ENCODE results near the gene PLS1. TPM values are rescaled to one million over a fixed set of nuclear protein-coding genes. Genes with fewer than 3 reads are reported as not detected.
"Not testable (repeated sequence)": the region's sequence is repeated elsewhere in the genome, so short reads cannot be mapped to it uniquely, and the experiment has no call there.

Gene PLS1
- total RNA-seq, 1 experiment from 2014 or later = 6.4 TPM

DNA sequence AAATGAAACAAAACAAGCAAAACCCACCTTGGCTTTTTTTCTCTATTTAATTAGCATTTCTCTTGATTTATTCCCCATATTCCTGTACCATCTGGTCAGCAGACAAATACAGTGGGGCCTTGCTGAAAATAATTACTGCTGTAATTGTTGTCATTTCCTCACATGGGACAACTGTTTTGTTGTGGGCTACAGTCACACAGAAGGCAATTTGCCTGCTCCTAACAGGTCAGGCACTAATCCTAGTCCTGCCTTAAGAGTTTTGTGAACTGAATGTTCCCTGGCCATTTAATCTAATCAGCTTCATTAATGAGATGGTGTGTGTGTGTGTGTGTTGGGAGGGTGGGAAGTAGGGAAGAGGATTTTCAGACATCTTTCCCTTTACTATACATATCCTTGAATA, 139.3 kb downstream of the PLS1 start:
- DNase-seq (ENCODE audit: low spot score) = no peak
- POLR2A ChIA-PET (ENCODE audit: low non-redundant PET) = no interaction called here
- no peaks in the 10 kb centered on the region for H3K4me1 ChIP-seq (ENCODE audit: insufficient read depth, low read length, poor library complexity, severe bottlenecking)
- no peaks in the 10 kb centered on the region for H3K9me3 ChIP-seq (ENCODE audit: low read depth, low read length, poor library complexity, severe bottlenecking)
- H3K4me3 ChIP-seq (ENCODE audit: low read depth, low read length, poor library complexity, severe bottlenecking) = no peak overlapping the region
- H3K27me3 ChIP-seq (replicated peaks; ENCODE audit: insufficient read depth, low read depth, low read length, poor library complexity) = no peaks in the 10 kb centered on the region
- intact Hi-C loops (cut with micrococcal nuclease; ENCODE audit: unreplicated experiment) = no loop called here
- H3K27ac ChIP-seq (ENCODE audit: low read depth, low read length, poor library complexity, severe bottlenecking) = no peak overlapping the region
- CTCF ChIA-PET = no interaction called here
- TF ChIP-seq, protein P1, sequence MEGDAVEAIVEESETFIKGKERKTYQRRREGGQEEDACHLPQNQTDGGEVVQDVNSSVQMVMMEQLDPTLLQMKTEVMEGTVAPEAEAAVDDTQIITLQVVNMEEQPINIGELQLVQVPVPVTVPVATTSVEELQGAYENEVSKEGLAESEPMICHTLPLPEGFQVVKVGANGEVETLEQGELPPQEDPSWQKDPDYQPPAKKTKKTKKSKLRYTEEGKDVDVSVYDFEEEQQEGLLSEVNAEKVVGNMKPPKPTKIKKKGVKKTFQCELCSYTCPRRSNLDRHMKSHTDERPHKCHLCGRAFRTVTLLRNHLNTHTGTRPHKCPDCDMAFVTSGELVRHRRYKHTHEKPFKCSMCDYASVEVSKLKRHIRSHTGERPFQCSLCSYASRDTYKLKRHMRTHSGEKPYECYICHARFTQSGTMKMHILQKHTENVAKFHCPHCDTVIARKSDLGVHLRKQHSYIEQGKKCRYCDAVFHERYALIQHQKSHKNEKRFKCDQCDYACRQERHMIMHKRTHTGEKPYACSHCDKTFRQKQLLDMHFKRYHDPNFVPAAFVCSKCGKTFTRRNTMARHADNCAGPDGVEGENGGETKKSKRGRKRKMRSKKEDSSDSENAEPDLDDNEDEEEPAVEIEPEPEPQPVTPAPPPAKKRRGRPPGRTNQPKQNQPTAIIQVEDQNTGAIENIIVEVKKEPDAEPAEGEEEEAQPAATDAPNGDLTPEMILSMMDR (conservative IDR thresholded peaks at IDR 0.05; ENCODE audit: low read depth, low read length) = no peak
- TF ChIP-seq EZH2 (IDR thresholded peaks at IDR 0.05; ENCODE audit: borderline replicate concordance, low read depth, low read length, poor library complexity, severe bottlenecking) = no peak
- no TSS peak for BruUV-seq (replicated peaks)
- H3K36me3 ChIP-seq (ENCODE audit: insufficient read depth, low read length, poor library complexity, severe bottlenecking) = no peaks in the 10 kb centered on the region

DNA sequence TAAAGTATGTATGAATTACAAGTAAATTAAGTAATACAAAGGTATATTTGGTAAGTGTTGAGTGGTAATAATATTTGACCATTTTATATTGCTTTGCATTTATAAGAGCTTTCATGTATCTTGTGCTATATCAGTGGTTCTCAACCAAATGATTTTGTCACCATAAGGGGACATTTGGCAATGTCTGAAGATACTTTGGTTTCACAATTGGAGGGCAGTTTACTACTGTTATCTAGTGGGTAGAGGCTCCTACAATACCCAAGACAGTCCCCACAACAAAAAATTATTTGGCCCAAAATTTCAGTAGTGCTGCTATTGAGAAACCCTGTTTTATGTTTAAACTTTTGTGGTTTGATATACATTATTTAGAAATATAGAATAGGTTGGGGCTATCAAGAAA, 142.2 kb downstream of the PLS1 start:
- CTCF ChIA-PET = no interaction called here
- no peak for TF ChIP-seq EZH2 (IDR thresholded peaks at IDR 0.05; ENCODE audit: borderline replicate concordance, low read depth, low read length, poor library complexity, severe bottlenecking)
- TF ChIP-seq, protein P1 (conservative IDR thresholded peaks at IDR 0.05; ENCODE audit: low read depth, low read length) = no peak
- Histone ChIP-seq H3K4me3 (ENCODE audit: low read depth, low read length, poor library complexity, severe bottlenecking) (no peak overlapping the region), H3K9me3 (ENCODE audit: low read depth, low read length, poor library complexity, severe bottlenecking) (no peaks in the 10 kb centered on the region), H3K27me3 (replicated peaks; ENCODE audit: insufficient read depth, low read depth, low read length, poor library complexity) (no peaks in the 10 kb centered on the region), H3K27ac (ENCODE audit: low read depth, low read length, poor library complexity, severe bottlenecking) (no peak overlapping the region), H3K4me1 (ENCODE audit: insufficient read depth, low read length, poor library complexity, severe bottlenecking) (no peaks in the 10 kb centered on the region), H3K36me3 (ENCODE audit: insufficient read depth, low read length, poor library complexity, severe bottlenecking) (no peaks in the 10 kb centered on the region)
- POLR2A ChIA-PET (ENCODE audit: low non-redundant PET) = no interaction called here
- intact Hi-C loops (cut with micrococcal nuclease; ENCODE audit: unreplicated experiment) = no loop called here
- no TSS peak for BruUV-seq (replicated peaks)
- no peak for DNase-seq (ENCODE audit: low spot score)

GRCh38 chr3:142746646-142747045, 150.5 kb downstream of the PLS1 start:
- Histone ChIP-seq H3K9me3 (ENCODE audit: low read depth, low read length, poor library complexity, severe bottlenecking) (no peaks in the 10 kb centered on the region), H3K4me1 (ENCODE audit: insufficient read depth, low read length, poor library complexity, severe bottlenecking) (no peaks in the 10 kb centered on the region), H3K36me3 (ENCODE audit: insufficient read depth, low read length, poor library complexity, severe bottlenecking) (no peaks in the 10 kb centered on the region), H3K27me3 (replicated peaks; ENCODE audit: insufficient read depth, low read depth, low read length, poor library complexity) (no peaks in the 10 kb centered on the region), H3K4me3 (ENCODE audit: low read depth, low read length, poor library complexity, severe bottlenecking) (no peak overlapping the region), H3K27ac (ENCODE audit: low read depth, low read length, poor library complexity, severe bottlenecking) (no peak overlapping the region)
- TF ChIP-seq, protein P1 (conservative IDR thresholded peaks at IDR 0.05; ENCODE audit: low read depth, low read length) = no peak
- no peak for TF ChIP-seq EZH2 (IDR thresholded peaks at IDR 0.05; ENCODE audit: borderline replicate concordance, low read depth, low read length, poor library complexity, severe bottlenecking)
- BruUV-seq (replicated peaks) = no TSS peak
- CTCF ChIA-PET = no interaction called here
- intact Hi-C loops (cut with micrococcal nuclease; ENCODE audit: unreplicated experiment) = no loop called here
- no peak for DNase-seq (ENCODE audit: low spot score)
- POLR2A ChIA-PET (ENCODE audit: low non-redundant PET) = interaction anchor here (0.6 kb wide), 1 partner anchor 44 kb away, joined by 5 read pairs; no protein-coding TSS in a partner anchor

GRCh38 chr3:142750531-142750930, 154.3 kb downstream of the PLS1 start:
- H3K36me3 ChIP-seq (ENCODE audit: insufficient read depth, low read length, poor library complexity, severe bottlenecking); BruUV-seq (replicated peaks); intact Hi-C loops (cut with micrococcal nuclease; ENCODE audit: unreplicated experiment); POLR2A ChIA-PET (ENCODE audit: low non-redundant PET); DNase-seq (ENCODE audit: low spot score); H3K27me3 ChIP-seq (replicated peaks; ENCODE audit: insufficient read depth, low read depth, low read length, poor library complexity); CTCF ChIA-PET; H3K9me3 ChIP-seq (ENCODE audit: low read depth, low read length, poor library complexity, severe bottlenecking); H3K27ac ChIP-seq (ENCODE audit: low read depth, low read length, poor library complexity, severe bottlenecking); H3K4me1 ChIP-seq (ENCODE audit: insufficient read depth, low read length, poor library complexity, severe bottlenecking); H3K4me3 ChIP-seq (ENCODE audit: low read depth, low read length, poor library complexity, severe bottlenecking): not testable (repeated sequence)

DNA sequence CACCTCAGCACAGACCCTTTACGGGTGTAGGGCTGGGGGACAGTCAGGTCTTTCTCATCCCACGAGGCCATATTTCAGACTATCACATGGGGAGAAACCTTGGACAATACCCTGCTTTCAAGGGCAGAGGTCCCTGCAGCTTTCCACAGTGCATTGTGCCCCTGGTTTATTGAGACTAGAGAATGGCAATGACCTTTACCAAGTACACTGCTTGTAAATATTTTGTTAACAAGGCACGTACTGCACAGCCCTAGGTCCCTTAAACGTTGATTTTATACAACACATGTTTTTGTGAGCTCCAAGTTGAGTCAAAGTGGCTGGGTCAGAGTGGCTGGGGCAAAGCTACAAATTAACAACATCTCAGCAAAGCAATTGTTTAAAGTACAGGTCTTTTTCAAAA, 156.4 kb downstream of the PLS1 start:
- H3K4me3 ChIP-seq (ENCODE audit: low read depth, low read length, poor library complexity, severe bottlenecking); DNase-seq (ENCODE audit: low spot score); intact Hi-C loops (cut with micrococcal nuclease; ENCODE audit: unreplicated experiment); H3K4me1 ChIP-seq (ENCODE audit: insufficient read depth, low read length, poor library complexity, severe bottlenecking); H3K9me3 ChIP-seq (ENCODE audit: low read depth, low read length, poor library complexity, severe bottlenecking); CTCF ChIA-PET; H3K27me3 ChIP-seq (replicated peaks; ENCODE audit: insufficient read depth, low read depth, low read length, poor library complexity); H3K36me3 ChIP-seq (ENCODE audit: insufficient read depth, low read length, poor library complexity, severe bottlenecking); POLR2A ChIA-PET (ENCODE audit: low non-redundant PET); H3K27ac ChIP-seq (ENCODE audit: low read depth, low read length, poor library complexity, severe bottlenecking); BruUV-seq (replicated peaks): not testable (repeated sequence)

Measured in A673 (cell line).